ENCODE data around the gene ASB18.

Gene ASB18

GRCh38 chr2:236240228-236240990 lies 23.8 kb downstream of the ASB18 start:
- DNase-seq = no peak

- no peak for DNase-seq
Observed at GRCh38 chr2:236239276-236240065, 24.7 kb downstream of the ASB18 start.

GRCh38 chr2:236238751-236239150 lies 25.5 kb downstream of the ASB18 start:
- no peak for DNase-seq

- no peak for DNase-seq
Observed at GRCh38 chr2:236237468-236238190, 26.6 kb downstream of the ASB18 start.

- DNase-seq = no peak
Observed at GRCh38 chr2:236236559-236237452, 27.4 kb downstream of the ASB18 start.

- DNase-seq = no peak
Observed at GRCh38 chr2:236229186-236229585, 35.0 kb downstream of the ASB18 start.

- no peak for DNase-seq
Observed at GRCh38 chr2:236223675-236224074, 40.5 kb downstream of the ASB18 start.

- DNase-seq = no peak
Observed at GRCh38 chr2:236221798-236222197, 42.4 kb downstream of the ASB18 start.

- no peak for DNase-seq
Observed at GRCh38 chr2:236219411-236219810, 44.8 kb downstream of the ASB18 start.

GRCh38 chr2:236217926-236218325 lies 46.3 kb downstream of the ASB18 start:
- no peak for DNase-seq

- no peak for DNase-seq
Observed at GRCh38 chr2:236216711-236217110, 47.5 kb downstream of the ASB18 start.

GRCh38 chr2:236215761-236216333 lies 48.4 kb downstream of the ASB18 start:
- no peak for DNase-seq

- no peak for DNase-seq
Observed at GRCh38 chr2:236215196-236215595, 49.0 kb downstream of the ASB18 start.

- no peak for DNase-seq
Observed at GRCh38 chr2:236214376-236214995, 49.7 kb downstream of the ASB18 start.

- DNase-seq = no peak
Observed at GRCh38 chr2:236211296-236211695, 52.9 kb downstream of the ASB18 start.

- DNase-seq = no peak
Observed at GRCh38 chr2:236210536-236210935, 53.7 kb downstream of the ASB18 start.

GRCh38 chr2:236209996-236210395 lies 54.2 kb downstream of the ASB18 start:
- DNase-seq = no peak

GRCh38 chr2:236209535-236209934 lies 54.7 kb downstream of the ASB18 start:
- DNase-seq = peak; percentile 13

GRCh38 chr2:236208019-236208926 lies 55.9 kb downstream of the ASB18 start:
- DNase-seq = no peak

GRCh38 chr2:236207472-236207871 lies 56.7 kb downstream of the ASB18 start:
- DNase-seq = no peak

Measured in fibroblast of upper back skin (primary cell).